OCI-LY3 (cell line): Measurements from ENCODE around the gene SYT6.

ENCODE experiments used
- CTCF ChIP-seq: fragments of 200-600, 300-600 bp; sonication (generic); IDR thresholded peaks from 2 replicates; pipeline ENCODE4 v1.5.1; 2014; ENCODE audit warnings: antibody characterized with exemption, low read length, low read depth
- EZH2phosphoT487 ChIP-seq: fragments of 200-600 bp; shearing (Covaris generic); IDR thresholded peaks from 2 replicates; pipeline ENCODE4 v1.6.1; 2018; ENCODE audit warnings: antibody characterized with exemption, mixed run types, low read depth

DNA sequence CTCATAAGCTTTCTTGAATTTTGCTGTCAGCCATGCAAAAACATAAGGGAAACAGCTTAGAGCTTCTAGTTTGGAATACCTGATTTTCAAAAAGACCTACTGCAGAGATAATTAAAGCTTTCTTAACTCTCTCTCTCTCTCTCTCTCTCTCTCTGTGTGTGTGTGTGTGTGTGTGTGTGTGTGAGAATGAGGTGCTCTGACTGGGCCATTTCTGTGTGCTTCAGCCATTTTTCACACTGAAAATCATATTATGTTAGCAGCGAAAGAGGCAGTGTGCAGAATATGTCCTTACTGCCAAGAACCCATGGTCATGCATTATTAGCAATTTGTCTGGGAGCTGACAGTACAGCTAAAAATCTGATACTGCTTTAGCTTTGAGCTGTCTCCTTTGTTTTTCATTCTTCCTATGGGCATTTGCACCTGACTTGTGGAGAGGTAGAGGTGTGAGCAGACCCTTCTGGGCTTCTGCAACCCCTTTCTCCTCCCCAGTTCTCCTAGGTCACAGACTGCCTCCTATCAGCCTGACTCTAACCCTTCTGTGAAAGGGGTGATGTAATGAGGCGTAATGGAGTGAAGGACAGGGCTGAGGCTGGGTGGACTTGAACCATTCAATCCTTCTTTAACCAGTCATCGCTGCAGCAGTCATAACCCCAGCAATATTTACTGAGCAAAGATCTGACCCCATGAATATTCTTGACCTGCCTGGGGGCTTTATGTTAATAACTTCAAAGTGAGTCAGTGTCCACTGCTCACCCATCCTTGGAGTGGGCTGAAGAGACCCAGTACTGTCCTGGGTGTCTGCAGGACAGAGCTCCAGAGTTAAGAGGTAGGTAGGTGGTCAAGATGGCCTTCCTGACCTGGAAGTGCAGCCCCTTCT is 61.2 kb downstream of the SYT6 start:
- no peak for TF ChIP-seq CTCF
- TF ChIP-seq EZH2phosphoT487 = no peak
